Measurements from ENCODE around the gene INPP5A. TPM values are rescaled to one million over a fixed set of nuclear protein-coding genes. Genes with fewer than 3 reads are reported as not detected.

Gene INPP5A
- total and polyA plus RNA-seq, 7 donors = 15.1 to 48.8 (median 40.9) TPM

DNA sequence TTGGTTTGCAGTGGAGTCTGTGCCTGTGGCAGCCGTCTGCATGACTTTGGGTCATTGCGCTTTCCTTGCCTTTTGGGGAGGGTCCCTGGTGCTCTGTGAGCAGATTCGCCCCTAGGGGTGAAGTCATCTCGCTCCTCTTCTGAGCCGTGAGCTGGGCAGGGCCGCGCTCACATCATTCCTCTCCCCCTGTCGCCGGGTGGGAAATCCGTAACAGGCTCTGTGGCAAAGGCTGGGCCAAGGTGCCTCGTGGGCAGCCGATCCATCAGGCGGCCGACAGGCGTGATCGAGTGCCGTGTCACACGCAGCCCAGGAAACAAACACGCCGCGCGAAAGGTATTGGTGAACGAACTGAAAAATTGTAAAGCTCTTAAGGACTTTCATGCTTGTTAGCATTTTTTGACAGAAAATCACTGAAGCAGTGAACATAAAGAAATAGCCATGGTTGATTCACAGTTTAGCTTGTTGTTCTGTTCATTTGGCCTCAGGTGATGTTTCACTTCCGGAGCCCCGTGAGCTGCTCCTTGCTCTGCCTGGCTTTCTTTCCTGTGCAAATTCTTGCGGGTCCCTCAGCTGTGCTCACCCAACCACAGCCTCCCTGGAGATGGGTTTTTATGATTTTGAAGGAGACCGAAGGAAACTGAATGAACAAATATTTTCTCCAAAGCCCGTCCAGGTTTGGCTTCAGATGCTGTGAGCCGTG lies 126.2 kb downstream of the INPP5A start:
- Histone ChIP-seq H3K27me3 (ENCODE audit: insufficient read depth in 3 of 3, low read length in 2 of 3) (no peaks in the 10 kb centered on the region), H3K9me3 (no peaks in the 10 kb centered on the region), H3K4me1 (no peaks in the 10 kb centered on the region), H3K4me3 (no peak overlapping the region), H3K27ac (no peak overlapping the region), H3K36me3 (ENCODE audit: insufficient read depth in 1 of 2, low read depth in 1 of 2) (peaks cover 0 to 24% of the 10 kb centered on the region in 2 donors)
- DNase-seq (peak in 1 of 2 donors; percentile 20), ATAC-seq (no peak)
- TF ChIP-seq, protein P1, sequence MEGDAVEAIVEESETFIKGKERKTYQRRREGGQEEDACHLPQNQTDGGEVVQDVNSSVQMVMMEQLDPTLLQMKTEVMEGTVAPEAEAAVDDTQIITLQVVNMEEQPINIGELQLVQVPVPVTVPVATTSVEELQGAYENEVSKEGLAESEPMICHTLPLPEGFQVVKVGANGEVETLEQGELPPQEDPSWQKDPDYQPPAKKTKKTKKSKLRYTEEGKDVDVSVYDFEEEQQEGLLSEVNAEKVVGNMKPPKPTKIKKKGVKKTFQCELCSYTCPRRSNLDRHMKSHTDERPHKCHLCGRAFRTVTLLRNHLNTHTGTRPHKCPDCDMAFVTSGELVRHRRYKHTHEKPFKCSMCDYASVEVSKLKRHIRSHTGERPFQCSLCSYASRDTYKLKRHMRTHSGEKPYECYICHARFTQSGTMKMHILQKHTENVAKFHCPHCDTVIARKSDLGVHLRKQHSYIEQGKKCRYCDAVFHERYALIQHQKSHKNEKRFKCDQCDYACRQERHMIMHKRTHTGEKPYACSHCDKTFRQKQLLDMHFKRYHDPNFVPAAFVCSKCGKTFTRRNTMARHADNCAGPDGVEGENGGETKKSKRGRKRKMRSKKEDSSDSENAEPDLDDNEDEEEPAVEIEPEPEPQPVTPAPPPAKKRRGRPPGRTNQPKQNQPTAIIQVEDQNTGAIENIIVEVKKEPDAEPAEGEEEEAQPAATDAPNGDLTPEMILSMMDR (IDR thresholded peaks at IDR 0.05) = no peak
- 92 to 95% (median 94%) methylated on average over 29 of the region's 29 CpGs for WGBS, 3 donors
- intact Hi-C loops (cut with DNase I) = no loop called here

DNA sequence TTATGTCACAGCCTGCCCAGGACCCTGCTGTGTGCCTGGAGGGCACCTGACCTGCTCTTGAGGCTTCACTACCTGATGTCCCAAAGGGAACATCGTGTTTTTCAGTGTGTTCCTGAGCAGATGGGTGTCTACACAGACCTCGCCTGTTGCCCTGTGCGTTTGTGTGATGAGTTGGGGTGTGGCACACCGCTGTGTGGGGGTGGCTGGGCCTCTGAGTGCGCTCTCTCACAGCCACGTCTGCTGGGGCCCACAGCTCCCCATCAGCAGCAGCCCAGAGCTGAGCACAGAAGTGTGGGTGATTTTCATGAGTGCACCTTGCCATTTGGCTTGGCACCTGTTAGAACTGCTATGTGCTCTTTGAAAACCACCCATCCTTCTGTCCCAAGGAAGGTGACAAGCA lies 126.8 kb downstream of the INPP5A start:
- DNase-seq = peak in 1 of 2 donors; percentile 34
- Histone ChIP-seq H3K36me3 (ENCODE audit: insufficient read depth in 1 of 2, low read depth in 1 of 2) (peaks cover 0 to 21% of the 10 kb centered on the region in 2 donors), H3K4me3 (no peak overlapping the region), H3K4me1 (no peaks in the 10 kb centered on the region), H3K9me3 (no peaks in the 10 kb centered on the region), H3K27ac (no peak overlapping the region), H3K27me3 (ENCODE audit: insufficient read depth in 3 of 3, low read length in 2 of 3) (no peaks in the 10 kb centered on the region)
- intact Hi-C loops (cut with DNase I) = no loop called here
- TF ChIP-seq, protein P1 (IDR thresholded peaks at IDR 0.05) = no peak
- no peak for ATAC-seq
- 89 to 93% (median 91%) methylated on average over 6 of the region's 6 CpGs for WGBS, 3 donors

DNA sequence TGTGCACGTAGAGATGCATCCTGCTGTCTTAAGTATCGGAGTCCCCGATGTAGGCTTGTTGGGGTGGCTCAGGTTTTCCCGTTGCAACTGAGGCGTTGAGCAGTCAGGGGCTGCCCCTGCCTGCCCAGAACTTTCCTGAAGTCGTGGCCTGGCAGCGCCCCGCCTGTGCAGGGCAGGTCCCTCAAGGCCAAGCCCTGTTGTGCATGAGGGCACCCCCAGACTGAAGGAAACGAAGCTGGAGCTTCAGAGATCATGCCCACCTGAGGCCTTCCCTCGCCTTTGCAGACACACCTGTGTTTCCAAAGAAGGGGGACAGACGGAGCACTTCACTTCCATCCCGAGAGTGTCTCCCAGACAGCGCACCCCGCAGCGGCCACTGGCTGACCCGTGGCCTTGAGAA lies 127.3 kb downstream of the INPP5A start:
- H3K9me3 ChIP-seq = no peaks in the 10 kb centered on the region
- peak in 1 of 2 donors; percentile 42 for DNase-seq
- H3K27me3 ChIP-seq (ENCODE audit: insufficient read depth in 3 of 3, low read length in 2 of 3) = no peaks in the 10 kb centered on the region
- no peak for ATAC-seq
- H3K4me1 ChIP-seq = no peaks in the 10 kb centered on the region
- H3K4me3 ChIP-seq = no peak overlapping the region
- TF ChIP-seq, protein P1 (IDR thresholded peaks at IDR 0.05) = no peak
- intact Hi-C loops (cut with DNase I) = no loop called here
- H3K36me3 ChIP-seq (ENCODE audit: insufficient read depth in 1 of 2, low read depth in 1 of 2) = peaks cover 0 to 16% of the 10 kb centered on the region in 2 donors
- 94 to 96% (median 95%) methylated on average over 16 of the region's 16 CpGs for WGBS, 3 donors
- no peak overlapping the region for H3K27ac ChIP-seq

DNA sequence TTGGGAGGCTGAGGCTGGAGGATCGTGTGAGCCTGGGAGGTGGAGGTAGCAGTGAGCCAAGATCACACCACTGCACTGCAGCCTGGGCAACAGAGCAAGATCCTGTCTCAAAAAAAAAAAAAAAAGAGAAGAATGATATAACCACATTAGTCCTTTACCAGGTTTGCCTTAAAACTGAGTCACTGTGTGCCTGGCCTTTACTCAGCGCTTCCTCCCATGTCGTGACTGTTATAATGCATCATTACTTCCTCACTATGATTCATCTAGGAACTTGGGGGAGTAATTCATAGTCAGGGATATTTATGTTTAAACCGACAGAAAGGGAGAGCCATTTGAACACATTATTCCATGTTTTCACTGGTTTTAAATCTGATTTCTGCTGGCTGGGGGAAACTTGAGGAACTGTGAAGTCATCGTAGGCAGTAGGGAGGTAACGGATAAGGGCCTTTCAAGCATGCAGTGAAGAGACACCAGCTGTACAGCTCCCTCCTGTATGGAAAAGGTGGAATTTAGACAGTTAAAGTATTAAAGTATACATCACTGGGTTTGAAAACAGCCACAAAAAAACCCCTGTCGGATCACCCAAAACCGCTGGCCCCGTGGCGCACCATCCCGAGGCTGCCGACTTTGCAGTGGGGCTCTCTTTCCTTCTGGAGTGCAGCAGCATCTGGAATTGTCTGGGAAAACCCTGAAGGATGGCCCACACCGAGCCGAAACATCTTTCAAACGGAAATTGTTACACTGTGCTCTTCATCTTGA lies 128.5 kb downstream of the INPP5A start:
- intact Hi-C loops (cut with DNase I) = no loop called here

More for the DNA sequence above, 128.5 kb downstream of the INPP5A start:
- TF ChIP-seq, protein P1 (IDR thresholded peaks at IDR 0.05) = no peak
- Histone ChIP-seq H3K9me3 (no peaks in the 10 kb centered on the region), H3K27me3 (ENCODE audit: insufficient read depth in 3 of 3, low read length in 2 of 3) (no peaks in the 10 kb centered on the region), H3K4me3 (no peak overlapping the region), H3K36me3 (ENCODE audit: insufficient read depth in 1 of 2, low read depth in 1 of 2) (peaks cover 0 to 7% of the 10 kb centered on the region in 2 donors), H3K27ac (no peak overlapping the region), H3K4me1 (no peaks in the 10 kb centered on the region)
- DNase-seq = no peak
- WGBS, 3 donors = 84 to 88% (median 87%) methylated on average over 15 of the region's 15 CpGs
- peak in 2 of 4 donors; percentile 36 to 46 for ATAC-seq
